Fibroblast of lung (primary cell): ENCODE data around the gene FSTL4. TPM values are rescaled to one million over a fixed set of nuclear protein-coding genes. Genes with fewer than 3 reads are reported as not detected.
"Not testable (repeated sequence)": the region's sequence is repeated elsewhere in the genome, so short reads cannot be mapped to it uniquely, and the experiment has no call there.

ENCODE experiments used
- DNase-seq, 2 donors: peaks; one replicate each; pipeline versions ENCODE4 v3.0.0 to v3.0.0-alpha.2; 2010; ENCODE audit warnings: low read depth in 2 of 2
- H2AFZ ChIP-seq: 2 replicates; pipeline ENCODE4 v1.5.1; 2012; ENCODE audit warnings: low read length, control low read depth, inconsistent platforms
- H3K27ac ChIP-seq: 2 replicates; pipeline ENCODE4 v1.5.1; 2011; ENCODE audit warnings: low read length, control low read depth; ENCODE audit not compliant: insufficient read depth
- H3K27me3 ChIP-seq: 2 replicates; pipeline ENCODE4 v1.5.1; 2011; ENCODE audit warnings: mild to moderate bottlenecking, low read length; ENCODE audit not compliant: control insufficient read depth, insufficient read depth
- H3K36me3 ChIP-seq: 2 replicates; pipeline ENCODE4 v1.5.1; 2011; ENCODE audit warnings: low read length; ENCODE audit not compliant: control insufficient read depth, insufficient read depth
- H3K4me1 ChIP-seq: 2 replicates; pipeline ENCODE4 v1.5.1; 2011; ENCODE audit warnings: low read length; ENCODE audit not compliant: control insufficient read depth, insufficient read depth; ENCODE audit errors: extremely low read depth
- H3K4me2 ChIP-seq: 2 replicates; pipeline ENCODE4 v1.5.1; 2011; ENCODE audit warnings: low read length, control low read depth; ENCODE audit not compliant: insufficient read depth; ENCODE audit errors: extremely low read depth
- H3K4me3 ChIP-seq, 4 experiments: fragments of 200-600 bp in 1 of 4; sonication (generic) in 1 of 4; replicated peaks in 1 of 4; 2 replicates each; pipeline ENCODE4 v1.5.1; 2011 to 2016; ENCODE audit warnings: low read length in 4 of 4, low read depth in 3 of 4, mild to moderate bottlenecking in 3 of 4, control low read depth in 2 of 4, inconsistent platforms in 1 of 4, mixed read lengths in 1 of 4; ENCODE audit not compliant: insufficient read depth in 1 of 4; ENCODE audit errors: control extremely low read depth in 1 of 4
- H3K79me2 ChIP-seq: 2 replicates; pipeline ENCODE4 v1.5.1; 2012; ENCODE audit warnings: mild to moderate bottlenecking, low read length, inconsistent platforms; ENCODE audit not compliant: control insufficient read depth, insufficient read depth
- H3K9ac ChIP-seq: 2 replicates; pipeline ENCODE4 v1.5.1; 2011; ENCODE audit warnings: mild to moderate bottlenecking, low read length, control low read depth; ENCODE audit not compliant: insufficient read depth
- H3K9me3 ChIP-seq: 2 replicates; pipeline ENCODE4 v1.5.1; 2012; ENCODE audit warnings: low read depth, low read length; ENCODE audit not compliant: control insufficient read depth, insufficient read depth
- H4K20me1 ChIP-seq: 2 replicates; pipeline ENCODE4 v1.5.1; 2011; ENCODE audit warnings: low read length; ENCODE audit not compliant: control insufficient read depth, insufficient read depth; ENCODE audit errors: extremely low read depth
- CTCF ChIP-seq, 2 donors: IDR thresholded peaks in 1 of 2; conservative IDR thresholded peaks in 1 of 2; 1 replicate in 1 of 2; 2 replicates in 1 of 2; pipeline ENCODE4 v1.5.1; 2011 to 2012; ENCODE audit warnings: low read length in 2 of 2, control low read depth in 1 of 2, inconsistent platforms in 1 of 2, low read depth in 1 of 2, mild to moderate bottlenecking in 1 of 2
- EZH2 ChIP-seq: IDR thresholded peaks from 2 replicates; pipeline ENCODE4 v1.5.1; 2012; ENCODE audit warnings: low read length, control low read depth, mild to moderate bottlenecking; ENCODE audit errors: missing control alignments
- polyA plus RNA-seq, 2 donors: library from polyadenylated mRNA; depleted of rRNA in 1 of 2; stranded (reverse) in 1 of 2; unstranded in 1 of 2; fragments of >200 nt; gene quantifications; 2 replicates each; pipeline ENCODE4 v1.2.1, GENCODE V29; 2011 to 2012; ENCODE audit warnings: missing spikeins in 1 of 2
- total RNA-seq: library from RNA; depleted of rRNA; stranded (reverse); fragments of >200 nt; gene quantifications from 2 replicates; pipeline ENCODE4 v1.2.1, GENCODE V29; 2014

The FSTL4 gene
- total and polyA plus RNA-seq, 2 donors (not counting 1 experiment from before 2014, with no cell fraction given), result 0.17 to 0.33 TPM

GRCh38 chr5:133396814-133397213, 215.5 kb downstream of the FSTL4 start:
- Histone ChIP-seq H3K36me3 (no peaks in the 10 kb centered on the region), H3K27ac (no peak overlapping the region), H2AFZ (no peak overlapping the region), H3K4me3 (no peak overlapping the region), H3K9ac (no peak overlapping the region), H4K20me1 (no peaks in the 10 kb centered on the region), H3K27me3 (no peaks in the 10 kb centered on the region), H3K4me2 (no peak overlapping the region), H3K79me2 (no peaks in the 10 kb centered on the region), H3K9me3 (no peaks in the 10 kb centered on the region), H3K4me1 (no peaks in the 10 kb centered on the region)
- no peak for DNase-seq
- no peak for TF ChIP-seq EZH2
- no peak for TF ChIP-seq CTCF (conservative IDR thresholded peaks at IDR 0.05 in 1 of 2, IDR thresholded peaks at IDR 0.05 in 1 of 2; ENCODE audit: low read depth in 1 of 2, low read length in 2 of 2)

- Histone ChIP-seq H3K27ac (no peak overlapping the region), H3K36me3 (no peaks in the 10 kb centered on the region), H3K9me3 (no peaks in the 10 kb centered on the region), H3K4me2 (no peak overlapping the region), H3K27me3 (no peaks in the 10 kb centered on the region), H2AFZ (no peak overlapping the region), H4K20me1 (no peaks in the 10 kb centered on the region), H3K4me1 (no peaks in the 10 kb centered on the region), H3K4me3 (no peak overlapping the region), H3K9ac (no peak overlapping the region), H3K79me2 (no peaks in the 10 kb centered on the region)
- DNase-seq, result no peak
- TF ChIP-seq CTCF (conservative IDR thresholded peaks at IDR 0.05 in 1 of 2, IDR thresholded peaks at IDR 0.05 in 1 of 2; ENCODE audit: low read depth in 1 of 2, low read length in 2 of 2), result no peak
- no peak for TF ChIP-seq EZH2
These were observed 216.1 kb downstream of the FSTL4 start for GRCh38 chr5:133396187-133396741.

- not testable (repeated sequence) for H3K4me2 ChIP-seq, H3K9me3 ChIP-seq
These were observed 217.1 kb downstream of the FSTL4 start for GRCh38 chr5:133395207-133395606.

GRCh38 chr5:133394477-133394817, 217.9 kb downstream of the FSTL4 start:
- not testable (repeated sequence) for H3K79me2 ChIP-seq, H3K9ac ChIP-seq, H3K27me3 ChIP-seq, H3K4me3 ChIP-seq, H4K20me1 ChIP-seq, DNase-seq, H3K4me2 ChIP-seq, H3K4me1 ChIP-seq, H3K27ac ChIP-seq, H2AFZ ChIP-seq, H3K36me3 ChIP-seq, H3K9me3 ChIP-seq

More at GRCh38 chr5:133395207-133395606, 217.1 kb downstream of the FSTL4 start:
- not testable (repeated sequence) for H3K4me1 ChIP-seq, H3K9ac ChIP-seq, H2AFZ ChIP-seq, H3K79me2 ChIP-seq, H3K27me3 ChIP-seq, H3K4me3 ChIP-seq, DNase-seq, H3K27ac ChIP-seq, H4K20me1 ChIP-seq, H3K36me3 ChIP-seq
